Measurements from ENCODE around the gene NPHS1.

DNA sequence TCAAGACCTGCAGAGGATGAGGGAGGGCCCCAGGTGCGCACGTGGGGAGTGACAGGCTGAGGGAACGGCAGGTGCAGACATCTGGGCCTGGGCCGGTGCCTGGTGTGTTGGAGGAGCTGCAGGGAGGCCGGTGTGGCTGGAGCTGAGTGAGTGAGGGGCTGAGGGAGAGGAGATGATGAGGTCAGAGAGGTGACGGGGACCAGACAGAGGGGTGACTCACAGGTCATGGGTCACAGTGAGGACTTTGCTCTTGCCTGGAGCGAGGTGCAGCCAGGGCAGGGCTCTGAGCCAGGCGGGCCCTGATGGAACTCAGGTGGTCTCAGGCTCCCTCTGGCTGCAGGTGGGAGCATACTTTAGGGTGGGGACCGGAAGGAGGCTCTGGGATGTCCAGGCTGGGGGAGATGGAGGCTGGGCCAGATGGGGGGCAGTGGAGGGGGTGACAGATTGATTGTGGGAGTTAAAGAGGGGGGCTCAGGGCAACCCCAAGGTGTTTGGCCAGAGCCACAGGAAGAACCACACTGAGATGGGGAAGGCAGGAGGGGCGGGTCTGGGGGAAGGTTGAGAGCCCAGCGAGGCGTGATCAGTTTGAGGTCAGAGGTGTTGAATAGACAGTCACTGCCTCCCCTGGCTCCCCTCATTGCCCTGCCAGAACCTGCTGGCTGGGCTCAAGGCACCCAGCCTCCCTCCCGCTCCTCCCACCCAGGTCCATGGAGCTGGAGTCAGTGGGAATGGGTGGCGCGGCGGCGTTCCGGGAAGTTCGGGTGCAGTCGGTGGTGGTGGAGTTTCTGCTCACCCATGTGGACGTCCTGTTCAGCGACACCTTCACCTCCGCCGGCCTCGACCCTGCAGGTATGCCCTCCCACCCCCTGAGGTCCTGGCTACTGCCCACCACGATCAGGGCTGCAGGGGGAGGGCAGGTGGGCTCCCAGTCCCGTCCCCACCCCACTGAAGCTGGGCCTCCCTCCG lies 68.6 kb downstream of the NPHS1 start:
- TF ChIP-seq EGR1 (IDR thresholded peaks at IDR 0.05; ENCODE audit: low read depth in 2 of 2) (no peak), YY1 (IDR thresholded peaks at IDR 0.05) (no peak), CTCF (IDR thresholded peaks at IDR 0.05; ENCODE audit: low read depth, low read length, missing input control) (no peak), RXRA (IDR thresholded peaks at IDR 0.05) (no peak)
- TF ChIP-seq, protein P1, sequence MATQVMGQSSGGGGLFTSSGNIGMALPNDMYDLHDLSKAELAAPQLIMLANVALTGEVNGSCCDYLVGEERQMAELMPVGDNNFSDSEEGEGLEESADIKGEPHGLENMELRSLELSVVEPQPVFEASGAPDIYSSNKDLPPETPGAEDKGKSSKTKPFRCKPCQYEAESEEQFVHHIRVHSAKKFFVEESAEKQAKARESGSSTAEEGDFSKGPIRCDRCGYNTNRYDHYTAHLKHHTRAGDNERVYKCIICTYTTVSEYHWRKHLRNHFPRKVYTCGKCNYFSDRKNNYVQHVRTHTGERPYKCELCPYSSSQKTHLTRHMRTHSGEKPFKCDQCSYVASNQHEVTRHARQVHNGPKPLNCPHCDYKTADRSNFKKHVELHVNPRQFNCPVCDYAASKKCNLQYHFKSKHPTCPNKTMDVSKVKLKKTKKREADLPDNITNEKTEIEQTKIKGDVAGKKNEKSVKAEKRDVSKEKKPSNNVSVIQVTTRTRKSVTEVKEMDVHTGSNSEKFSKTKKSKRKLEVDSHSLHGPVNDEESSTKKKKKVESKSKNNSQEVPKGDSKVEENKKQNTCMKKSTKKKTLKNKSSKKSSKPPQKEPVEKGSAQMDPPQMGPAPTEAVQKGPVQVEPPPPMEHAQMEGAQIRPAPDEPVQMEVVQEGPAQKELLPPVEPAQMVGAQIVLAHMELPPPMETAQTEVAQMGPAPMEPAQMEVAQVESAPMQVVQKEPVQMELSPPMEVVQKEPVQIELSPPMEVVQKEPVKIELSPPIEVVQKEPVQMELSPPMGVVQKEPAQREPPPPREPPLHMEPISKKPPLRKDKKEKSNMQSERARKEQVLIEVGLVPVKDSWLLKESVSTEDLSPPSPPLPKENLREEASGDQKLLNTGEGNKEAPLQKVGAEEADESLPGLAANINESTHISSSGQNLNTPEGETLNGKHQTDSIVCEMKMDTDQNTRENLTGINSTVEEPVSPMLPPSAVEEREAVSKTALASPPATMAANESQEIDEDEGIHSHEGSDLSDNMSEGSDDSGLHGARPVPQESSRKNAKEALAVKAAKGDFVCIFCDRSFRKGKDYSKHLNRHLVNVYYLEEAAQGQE (IDR thresholded peaks at IDR 0.05) = no peak

Measured in liver (tissue), 3 donors.